ENCODE data around the gene APBA2. TPM values are rescaled to one million over a fixed set of nuclear protein-coding genes. Genes with fewer than 3 reads are reported as not detected.

APBA2 gene
- total and polyA plus RNA-seq, 2 of the 4 experiments (the other 2 are of a cell fraction) = 21.7 to 33.0 TPM

DNA sequence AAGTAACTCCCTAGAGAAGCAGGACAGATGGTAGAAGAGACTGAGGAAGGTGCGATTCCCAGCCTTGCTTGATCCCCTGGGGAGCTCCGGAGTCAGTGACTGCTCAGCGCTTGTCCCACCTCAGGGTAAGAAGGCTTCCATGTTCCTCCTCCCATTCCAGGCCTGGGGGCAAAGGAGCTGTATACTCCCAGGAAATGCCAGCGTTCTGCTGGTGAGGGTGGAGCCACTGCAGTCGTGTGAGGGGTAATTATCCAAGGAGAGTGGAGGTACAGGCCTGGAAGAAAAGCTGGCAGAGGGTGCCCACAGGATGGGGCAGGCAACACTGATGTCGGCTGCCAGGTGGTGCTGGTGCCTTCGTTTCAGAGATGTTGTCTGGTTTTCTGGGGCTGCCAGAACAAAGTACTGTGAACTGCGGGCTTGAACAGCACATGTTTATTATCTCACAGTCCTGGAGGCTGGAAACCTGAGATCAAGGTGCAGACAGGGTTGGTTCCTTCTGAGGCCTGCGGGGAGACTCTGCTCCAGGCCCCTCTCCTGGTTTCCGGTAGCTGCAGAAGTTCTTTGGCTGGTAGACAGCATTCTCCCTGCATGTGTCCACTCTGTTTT lies 12.1 kb upstream of the APBA2 start:
- Histone ChIP-seq H4K91ac (ENCODE audit: insufficient read depth, low read depth, low read length) (no peak overlapping the region), H4K5ac (ENCODE audit: low read depth, low read length) (no peak overlapping the region), H3K36me3 (ENCODE audit: control insufficient read depth, insufficient read depth, low read length) (no peaks in the 10 kb centered on the region), H3K4ac (ENCODE audit: low read depth, low read length) (no peak overlapping the region), H2BK120ac (ENCODE audit: low read depth, low read length) (no peak overlapping the region), H3K4me3 (ENCODE audit: insufficient read depth, low read depth, low read length) (no peak overlapping the region), H4K20me1 (ENCODE audit: insufficient read depth, low read length) (no peaks in the 10 kb centered on the region), H3K79me1 (ENCODE audit: low read depth in 1 of 2, low read length in 2 of 2) (no peaks in the 10 kb centered on the region), H2BK5ac (ENCODE audit: low read depth, low read length, poor library complexity, severe bottlenecking) (no peak overlapping the region), H2BK15ac (ENCODE audit: low read depth, low read length) (no peak overlapping the region), H2BK20ac (ENCODE audit: low read depth, low read length) (no peak overlapping the region), H3K27me3 (ENCODE audit: control insufficient read depth, insufficient read depth, low read length) (peaks cover 5% of the 10 kb centered on the region), H2AK5ac (ENCODE audit: low read depth, low read length) (no peak overlapping the region), H3K9me3 (ENCODE audit: control insufficient read depth, insufficient read depth, low read length) (no peaks in the 10 kb centered on the region; the same call in 1 of the 2 replicates), H2AFZ (replicated peaks; ENCODE audit: low read length, poor library complexity) (peak overlapping the region; percentile 38), H3K18ac (ENCODE audit: low read depth, low read length) (no peak overlapping the region), H3K9ac (ENCODE audit: low read depth, low read length) (no peak overlapping the region), H4K8ac (ENCODE audit: low read depth in 2 of 2, low read length in 2 of 2) (no peak overlapping the region), H3K4me1 (ENCODE audit: control insufficient read depth, insufficient read depth, low read length) (no peaks in the 10 kb centered on the region; the same call in 1 of the 2 replicates), H2AK9ac (replicated peaks; ENCODE audit: low read depth, low read length, poor library complexity) (no peak overlapping the region), H3K4me2 (ENCODE audit: low read depth, low read length) (no peak overlapping the region), H3K27ac (ENCODE audit: insufficient read depth, low read length) (no peak overlapping the region), H3K9me1 (ENCODE audit: insufficient read depth, low read length) (no peaks in the 10 kb centered on the region; the same call in 1 of the 2 replicates), H3K23ac (ENCODE audit: low read depth, low read length) (no peak overlapping the region), H3K14ac (replicated peaks; ENCODE audit: low read depth, low read length) (no peak overlapping the region), H3K56ac (ENCODE audit: extremely low read depth, insufficient read depth, low read length) (no peak overlapping the region)
- whole genome bisulfite sequencing, 2 experiments (ENCODE audit: extremely low coverage in 2 of 2, insufficient read length in 1 of 2) = 55% methylated on average over 2 of the region's 10 CpGs; no CpG with 5 or more reads in 1 of the 2 experiments
- no TSS peak for BruUV-seq (replicated peaks)
- in situ Hi-C loops (cut with MboI; ENCODE audit: low sequenced_read_pairs) = no loop called here
- TF ChIP-seq, protein P1, sequence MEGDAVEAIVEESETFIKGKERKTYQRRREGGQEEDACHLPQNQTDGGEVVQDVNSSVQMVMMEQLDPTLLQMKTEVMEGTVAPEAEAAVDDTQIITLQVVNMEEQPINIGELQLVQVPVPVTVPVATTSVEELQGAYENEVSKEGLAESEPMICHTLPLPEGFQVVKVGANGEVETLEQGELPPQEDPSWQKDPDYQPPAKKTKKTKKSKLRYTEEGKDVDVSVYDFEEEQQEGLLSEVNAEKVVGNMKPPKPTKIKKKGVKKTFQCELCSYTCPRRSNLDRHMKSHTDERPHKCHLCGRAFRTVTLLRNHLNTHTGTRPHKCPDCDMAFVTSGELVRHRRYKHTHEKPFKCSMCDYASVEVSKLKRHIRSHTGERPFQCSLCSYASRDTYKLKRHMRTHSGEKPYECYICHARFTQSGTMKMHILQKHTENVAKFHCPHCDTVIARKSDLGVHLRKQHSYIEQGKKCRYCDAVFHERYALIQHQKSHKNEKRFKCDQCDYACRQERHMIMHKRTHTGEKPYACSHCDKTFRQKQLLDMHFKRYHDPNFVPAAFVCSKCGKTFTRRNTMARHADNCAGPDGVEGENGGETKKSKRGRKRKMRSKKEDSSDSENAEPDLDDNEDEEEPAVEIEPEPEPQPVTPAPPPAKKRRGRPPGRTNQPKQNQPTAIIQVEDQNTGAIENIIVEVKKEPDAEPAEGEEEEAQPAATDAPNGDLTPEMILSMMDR (conservative IDR thresholded peaks at IDR 0.05; ENCODE audit: low read depth, low read length) = 0 out of 2 replicates have a peak, but pooled peaks have one; percentile 12
- TF ChIP-seq RAD21 (IDR thresholded peaks at IDR 0.05; ENCODE audit: low read length) = peak; percentile 29
- peak; percentile 20; the same call in 1 of the 2 replicates for TF ChIP-seq SMC3 (IDR thresholded peaks at IDR 0.05; ENCODE audit: low read depth, low read length)
- no peak for TF ChIP-seq CHD1 (IDR thresholded peaks at IDR 0.05; ENCODE audit: low read depth, low read length)
- CTCF ChIA-PET = no interaction called here
- intact Hi-C loops (cut with micrococcal nuclease) = no loop called here
- ATAC-seq (ENCODE audit: low read depth) (peak; percentile 48), DNase-seq (no peak)
- POLR2A ChIA-PET (ENCODE audit: unreplicated experiment) = no interaction called here
- dilution Hi-C loops (cut with HindIII; ENCODE audit: low sequenced_read_pairs, unreplicated experiment) = no loop called here
